Epithelial cell of esophagus (primary cell): ENCODE data around the gene CYBC1.
A peak's percentile ranks its signal among the peaks of the same experiment; 100 is the strongest.
"Not testable (repeated sequence)": the region's sequence is repeated elsewhere in the genome, so short reads cannot be mapped to it uniquely, and the experiment has no call there.

Experiments used
- DNase-seq: peaks from one replicate; pipeline ENCODE4 v3.0.0; 2010; ENCODE audit warnings: low read depth
- H3K4me3 ChIP-seq: 2 replicates; pipeline ENCODE4 v1.5.1; 2011; ENCODE audit warnings: mild to moderate bottlenecking, low read length, control low read depth
- CTCF ChIP-seq: IDR thresholded peaks from 2 replicates; pipeline ENCODE4 v1.5.1; 2011; ENCODE audit warnings: low read depth, mild to moderate bottlenecking, low read length, control low read depth, inconsistent platforms; ENCODE audit not compliant: insufficient read depth; ENCODE audit errors: missing control alignments

Gene CYBC1

DNA sequence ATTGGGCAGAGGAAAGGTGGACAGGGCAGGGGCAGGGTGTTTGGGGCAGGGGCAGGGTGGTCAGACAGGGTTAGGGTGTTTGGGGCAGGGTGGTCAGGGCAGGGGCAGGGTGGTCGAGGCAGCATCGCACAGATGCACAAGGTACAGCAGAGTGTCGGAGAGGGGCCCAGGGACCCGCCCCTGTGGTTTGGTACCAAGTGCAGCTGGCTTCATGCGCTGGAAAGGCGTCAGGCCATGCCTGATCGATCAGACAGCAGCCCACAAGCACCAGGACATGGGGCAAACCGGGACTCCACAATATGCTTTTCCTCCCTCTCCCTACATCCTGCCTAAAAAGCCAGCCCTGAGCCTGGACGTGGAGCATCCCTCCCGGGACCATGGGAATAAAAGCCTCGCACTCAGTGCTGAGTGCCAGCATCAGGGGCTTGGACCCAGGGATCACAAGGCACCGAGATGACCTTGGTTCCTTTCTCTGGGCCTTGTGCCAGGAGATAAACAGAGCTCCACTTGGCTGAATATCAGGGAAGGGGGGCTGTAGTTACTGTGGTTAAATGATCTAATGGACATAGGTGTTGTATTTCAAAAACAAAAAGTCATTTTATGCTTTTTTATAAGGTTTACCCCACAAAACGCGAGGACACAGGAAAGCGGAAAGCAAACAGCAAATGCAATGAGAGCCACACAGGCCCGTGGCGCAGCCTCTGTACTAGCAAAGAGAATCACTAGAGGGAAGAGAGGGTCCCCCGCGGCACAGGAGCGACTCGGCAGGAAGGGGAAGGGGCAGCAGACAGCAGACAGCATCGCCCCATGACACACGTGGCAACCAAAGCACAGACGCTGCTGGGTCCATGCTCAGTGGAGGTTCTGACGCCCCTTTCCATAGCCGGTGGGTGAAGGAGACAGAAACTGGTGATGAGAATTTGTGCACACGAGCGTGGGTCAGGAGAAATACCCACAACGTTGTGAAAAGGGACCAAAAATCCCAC lies 37.7 kb downstream of the CYBC1 start:
- no peak for DNase-seq
- no peak overlapping the region for H3K4me3 ChIP-seq
- no peak for TF ChIP-seq CTCF

DNA sequence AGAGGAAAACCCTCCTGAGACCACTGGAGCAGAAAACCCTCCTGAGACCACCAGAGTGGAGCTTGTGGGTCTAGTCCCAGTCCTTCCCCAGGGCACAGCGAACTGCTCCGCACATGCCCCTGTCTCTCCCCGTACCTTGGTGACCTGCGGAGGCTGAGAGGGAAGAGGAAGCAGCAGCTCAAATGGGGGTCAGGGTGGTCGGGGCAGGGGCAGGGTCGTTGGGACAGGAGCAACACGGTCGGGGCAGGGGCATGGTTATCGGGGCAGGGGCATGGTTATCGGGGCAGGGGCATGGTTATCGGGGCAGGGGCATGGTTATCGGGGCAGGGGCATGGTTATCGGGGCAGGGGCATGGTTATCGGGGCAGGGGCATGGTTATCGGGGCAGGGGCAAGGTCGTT lies 38.5 kb downstream of the CYBC1 start:
- H3K4me3 ChIP-seq, DNase-seq: not testable (repeated sequence)

DNA sequence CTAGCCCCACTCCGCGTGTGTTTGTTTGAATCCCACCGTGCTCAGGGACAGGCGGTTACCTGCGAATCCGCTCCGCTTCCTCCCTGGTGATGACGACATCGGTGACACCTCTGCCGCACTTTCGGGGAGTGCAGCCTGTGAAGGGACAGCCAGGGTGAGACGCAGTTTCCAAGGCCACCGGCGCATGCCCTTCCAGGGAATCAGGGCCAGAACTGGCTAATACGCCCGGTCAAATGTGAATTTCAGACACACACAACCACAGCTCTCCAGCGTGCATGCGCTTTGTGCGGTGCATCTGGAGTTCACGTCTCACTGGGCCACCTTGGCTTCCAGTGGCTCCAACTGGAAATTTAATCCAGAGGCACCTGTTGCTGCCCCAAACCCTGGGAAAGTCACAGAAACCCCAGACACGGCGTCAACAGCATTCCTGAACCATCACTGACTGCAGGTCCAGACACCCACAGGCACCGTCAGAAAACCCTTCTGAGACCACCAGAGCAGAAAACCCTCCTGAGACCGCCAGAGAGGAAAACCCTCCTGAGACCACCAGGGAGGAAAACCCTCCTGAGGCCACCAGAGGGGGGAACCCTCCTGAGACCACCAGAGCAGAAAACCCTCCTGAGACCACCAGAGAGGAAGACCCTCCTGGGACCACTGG lies 39.0 kb downstream of the CYBC1 start:
- DNase-seq: no peak
- no peak for TF ChIP-seq CTCF
- no peak overlapping the region for H3K4me3 ChIP-seq

DNA sequence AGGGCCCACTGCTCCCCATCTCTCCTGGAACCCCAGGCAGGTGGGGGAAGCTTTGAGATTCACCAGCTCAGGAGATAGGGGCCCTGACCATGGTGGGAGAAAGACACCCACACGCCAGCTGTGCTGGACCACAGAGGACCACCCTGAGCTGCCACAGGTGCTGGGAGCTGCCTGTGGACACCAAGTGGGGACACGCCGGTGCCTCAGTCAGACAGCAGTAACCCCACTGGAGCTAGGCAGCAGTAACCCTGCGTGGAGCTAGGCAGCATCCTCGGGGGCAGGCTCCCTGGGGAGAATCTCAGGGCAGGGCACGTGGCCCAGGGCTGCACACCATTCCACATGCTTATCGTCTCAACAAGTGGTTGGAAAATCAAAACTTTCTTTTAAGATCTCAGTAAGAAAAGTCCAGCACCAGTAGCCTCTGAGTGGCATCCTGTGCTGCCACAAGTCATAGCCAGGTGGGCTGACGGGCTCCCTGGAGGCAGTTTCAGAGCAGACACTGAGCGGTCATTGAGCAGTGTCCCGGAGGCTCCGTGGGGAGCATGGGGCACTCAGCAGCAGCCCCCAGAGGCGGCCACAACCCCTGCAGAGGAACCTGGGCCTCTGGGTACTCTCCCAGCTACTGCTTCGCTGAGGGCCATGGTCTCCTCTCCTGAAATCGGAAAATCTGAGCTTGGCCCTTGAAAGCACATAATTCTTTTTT lies 40.4 kb downstream of the CYBC1 start:
- no peak for DNase-seq
- no peak overlapping the region for H3K4me3 ChIP-seq
- TF ChIP-seq CTCF: no peak

GRCh38 chr17:82408938-82409318 lies 41.6 kb downstream of the CYBC1 start:
- no peak for DNase-seq
- H3K4me3 ChIP-seq: no peak overlapping the region
- TF ChIP-seq CTCF: no peak

DNA sequence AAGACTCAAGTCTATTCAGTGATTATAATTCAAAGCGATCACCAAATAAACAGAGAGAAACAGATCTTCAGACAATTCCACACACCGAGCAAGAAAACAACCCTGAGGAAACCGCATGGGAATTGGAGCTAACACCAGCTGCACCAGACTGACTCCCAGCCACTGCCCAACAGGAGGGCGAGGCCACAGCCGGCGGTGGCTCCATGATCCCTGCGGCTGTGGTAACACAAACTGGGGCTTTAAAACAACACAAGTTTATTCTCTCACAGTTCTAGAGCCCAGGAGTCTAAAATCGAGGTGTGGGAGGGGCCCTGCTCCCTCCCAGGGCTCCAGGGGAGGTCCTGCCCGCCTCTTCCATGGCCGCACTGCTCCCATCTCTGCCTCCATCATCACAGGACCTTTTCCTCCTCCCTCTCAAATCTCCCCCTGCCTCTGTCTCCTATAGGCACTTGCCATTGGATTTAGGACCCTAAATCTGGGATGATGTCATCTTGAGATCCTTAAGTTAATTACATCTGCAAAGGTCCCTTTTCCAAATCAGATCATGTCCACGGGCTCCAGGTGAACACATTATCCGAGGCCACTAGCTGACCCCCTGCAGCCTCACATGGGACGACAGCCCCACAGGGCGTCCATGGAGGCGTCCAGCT lies 42.1 kb downstream of the CYBC1 start:
- no peak for TF ChIP-seq CTCF
- DNase-seq: no peak
- no peak overlapping the region for H3K4me3 ChIP-seq

- H3K4me3 ChIP-seq: no peak overlapping the region
- DNase-seq: peak; percentile 26
- TF ChIP-seq CTCF: no peak
Observed at GRCh38 chr17:82407255-82407654, 43.3 kb downstream of the CYBC1 start.
